ENCODE measurements around the gene ANP32A.

DNA sequence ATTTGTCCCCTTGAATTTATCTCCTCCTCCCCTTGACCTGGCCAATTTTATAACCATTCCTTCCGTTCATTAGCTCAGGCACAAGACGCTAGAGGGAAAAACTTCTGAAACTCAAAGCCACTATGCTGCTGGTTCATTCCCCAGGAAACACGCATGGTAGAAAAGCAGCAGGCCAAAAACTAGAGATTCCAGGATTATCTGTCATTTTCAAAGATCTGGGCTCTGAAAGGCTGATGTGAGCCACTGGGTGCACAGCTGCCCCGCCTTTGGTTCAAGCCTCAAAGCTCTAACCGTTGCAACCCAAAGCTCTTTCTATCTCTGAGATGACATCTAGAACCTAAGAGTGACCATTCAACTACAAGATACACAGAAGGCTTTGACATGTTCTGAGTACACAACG is 6.1 kb downstream of the ANP32A start:
- no peak for TF ChIP-seq CTCF (IDR thresholded peaks at IDR 0.05; ENCODE audit: poor library complexity)
- TF ChIP-seq EZH2phosphoT487 (IDR thresholded peaks at IDR 0.05; ENCODE audit: low read depth, severe bottlenecking, unreplicated experiment), result no peak
